GM12872 (cell line): ENCODE data around the gene ING3.

ENCODE experiments used
- CTCF ChIP-seq: IDR thresholded peaks from 3 replicates; pipeline ENCODE4 v1.5.1; 2011; ENCODE audit warnings: low read depth, mild to moderate bottlenecking, low read length, moderate library complexity; ENCODE audit not compliant: insufficient read depth

The ING3 gene

DNA sequence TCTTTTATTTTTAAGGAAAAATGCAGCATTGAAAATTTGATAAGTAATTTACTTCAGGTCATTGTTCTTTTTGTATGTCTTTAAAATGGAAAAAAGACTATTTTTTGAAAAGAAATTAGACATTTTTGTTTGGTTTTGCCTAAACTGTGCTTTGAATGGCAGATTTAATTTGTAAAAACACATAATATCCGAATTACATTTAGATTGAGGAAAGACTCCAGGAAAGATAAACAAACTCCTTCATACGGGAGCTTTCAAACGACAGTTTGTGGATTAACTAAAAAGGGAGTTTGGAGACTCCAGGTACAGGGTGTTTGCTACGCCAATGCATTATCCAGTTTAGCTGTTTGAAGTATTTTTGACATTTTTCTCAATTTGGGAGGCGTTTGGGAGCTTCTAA lies 74.0 kb downstream of the ING3 start:
- no peak for TF ChIP-seq CTCF

- TF ChIP-seq CTCF, result no peak
These were observed 75.6 kb downstream of the ING3 start for GRCh38 chr7:121026159-121026558.

GRCh38 chr7:121026577-121027111 lies 76.1 kb downstream of the ING3 start:
- TF ChIP-seq CTCF, result no peak
